GM21825 (cell line): ENCODE results near the gene CEBPB.

Experiments used
- ATAC-seq: cut with Tn5 transposase; IDR thresholded peaks from one replicate; pipeline ENCODE4 v1.9.1; 2021; ENCODE audit warnings: mild to moderate bottlenecking, moderate library complexity; ENCODE audit not compliant: unreplicated experiment

Gene CEBPB

DNA sequence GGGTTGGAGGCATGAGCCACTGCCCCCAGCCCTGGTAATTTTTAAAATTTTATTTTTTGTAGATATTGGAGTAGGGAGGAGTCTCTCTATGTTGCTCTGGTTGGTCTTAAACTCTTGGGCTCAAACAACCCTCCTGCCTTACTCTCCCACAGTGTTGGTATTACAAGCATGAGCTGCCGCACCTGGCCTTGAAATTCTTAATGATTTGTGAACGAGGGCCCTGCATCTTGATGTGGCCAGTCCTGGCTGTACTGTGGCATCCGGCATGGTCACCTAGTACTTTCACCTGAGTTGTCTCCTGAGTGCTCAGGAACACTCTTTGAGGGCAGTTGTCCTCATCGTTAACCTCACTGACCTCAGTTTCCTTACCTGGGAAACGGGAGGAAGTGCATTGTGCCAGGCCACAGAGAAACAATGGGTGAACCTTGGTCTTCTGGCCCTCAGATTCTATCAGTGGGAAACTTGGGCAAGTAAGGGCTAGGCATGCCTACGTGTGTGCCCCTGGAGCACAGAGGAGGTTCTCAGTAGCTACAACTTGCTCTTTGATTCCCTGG is 19.5 kb downstream of the CEBPB start:
- no peak for ATAC-seq

DNA sequence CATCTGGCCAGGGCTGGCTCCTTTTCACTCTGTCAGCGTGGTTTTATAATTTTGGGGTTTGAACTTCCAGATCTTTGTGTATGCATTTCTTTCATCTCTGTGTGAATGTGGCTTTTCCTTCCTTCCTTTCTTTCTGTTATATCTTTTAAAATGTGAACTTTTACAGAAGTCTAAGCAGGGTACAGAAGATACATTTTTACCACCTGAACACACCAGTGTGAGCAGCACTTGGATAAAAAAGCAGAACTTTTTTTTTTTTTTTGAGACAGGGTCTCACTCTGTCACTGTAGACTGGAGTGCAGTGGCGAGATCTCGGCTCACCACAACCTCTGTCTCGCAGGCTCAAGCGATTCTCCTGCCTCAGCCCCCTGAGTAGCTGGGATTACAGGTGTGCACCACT is 20.5 kb downstream of the CEBPB start:
- ATAC-seq = no peak

DNA sequence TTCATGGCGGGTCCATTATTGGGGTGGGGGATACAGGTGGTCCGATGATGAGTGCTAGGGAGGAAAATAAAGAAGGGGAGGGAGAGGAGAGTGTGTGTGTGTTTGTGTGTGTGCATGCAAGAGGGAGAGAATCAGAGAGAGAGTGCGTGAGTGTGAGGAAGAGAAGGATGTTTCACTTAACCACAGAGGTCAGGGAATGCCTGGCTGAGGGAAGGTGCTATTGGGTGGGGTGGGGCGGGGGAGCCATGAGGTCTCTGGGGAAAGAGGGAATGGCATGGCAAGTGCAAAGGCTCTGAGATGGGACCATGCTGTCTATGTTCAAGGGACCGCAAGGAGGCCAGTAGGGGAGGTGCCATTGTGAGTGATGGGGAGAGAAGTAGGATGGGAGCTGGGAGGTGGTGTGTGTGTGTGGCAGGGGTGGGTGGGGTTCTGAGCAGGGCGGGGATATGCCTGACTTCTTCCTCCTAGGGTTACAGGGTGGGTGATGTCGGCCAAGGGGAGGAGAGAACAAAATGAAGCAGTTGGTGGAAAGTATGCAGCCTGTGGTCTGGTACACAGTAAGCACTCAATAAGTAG is 23.0 kb downstream of the CEBPB start:
- no peak for ATAC-seq

DNA sequence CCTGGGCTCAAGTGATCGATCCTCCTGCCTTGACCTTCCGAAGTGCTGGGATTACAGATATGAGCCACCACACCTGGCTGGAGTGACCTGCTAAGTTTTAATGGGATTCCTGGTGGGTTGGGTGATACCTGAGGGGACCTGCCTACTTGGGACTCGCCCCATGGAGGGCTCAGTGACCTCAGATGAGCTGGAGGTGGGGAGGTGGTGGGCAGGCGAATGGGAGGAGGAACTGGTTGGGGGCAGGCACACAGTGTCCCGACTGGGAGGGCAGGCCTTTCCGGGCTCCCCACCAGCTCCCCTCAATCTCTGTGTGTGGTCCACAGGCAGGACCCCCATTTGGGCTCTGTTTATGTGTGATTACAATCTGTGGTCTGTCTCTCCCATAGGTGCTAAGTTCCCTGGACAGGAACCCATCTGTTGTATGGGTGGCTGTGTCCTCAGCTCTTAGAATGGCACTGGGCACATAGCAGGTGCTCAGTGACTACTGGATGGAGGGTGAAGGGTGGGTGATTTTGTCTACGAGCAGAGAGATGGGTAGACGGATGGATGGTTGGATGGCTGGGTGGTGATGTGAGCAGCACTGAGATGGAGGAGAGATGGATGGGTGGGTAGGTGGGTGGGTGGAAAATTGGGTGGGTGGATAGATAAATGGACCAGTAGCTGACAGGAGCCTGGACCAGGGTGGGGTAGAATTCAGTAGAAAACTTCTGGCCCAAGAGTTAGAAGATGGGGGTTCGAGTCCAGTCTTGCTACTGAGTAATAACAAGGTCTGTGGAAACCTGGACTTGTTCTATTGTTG is 23.8 kb downstream of the CEBPB start:
- no peak for ATAC-seq

DNA sequence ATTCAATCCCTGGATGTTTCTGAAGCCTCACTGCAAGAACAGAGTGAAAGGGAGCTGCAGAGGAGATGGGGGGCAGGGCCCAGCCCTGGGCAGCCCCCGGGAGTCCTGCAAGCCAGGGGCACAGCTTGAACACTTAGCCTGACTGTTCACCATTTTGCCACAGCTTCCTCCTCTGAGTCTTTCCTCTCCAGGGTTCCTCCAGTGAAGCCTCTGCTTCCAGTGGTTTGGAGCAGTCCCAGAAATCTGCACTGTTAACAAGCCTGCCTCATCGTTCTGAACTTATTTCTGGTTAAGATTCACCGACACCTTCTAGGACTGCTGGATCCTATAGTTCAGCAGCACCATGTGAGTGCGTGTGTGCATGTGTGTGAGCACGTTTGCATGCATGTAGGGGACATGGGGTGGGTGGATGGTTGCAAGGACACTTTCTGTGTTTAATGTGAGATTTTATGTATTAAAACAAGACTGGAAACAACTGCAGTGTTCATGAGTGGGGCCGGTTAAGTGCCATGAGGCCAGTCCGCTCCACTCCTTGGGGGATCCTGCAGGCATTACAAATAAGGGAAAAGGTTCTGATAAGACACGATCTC is 24.6 kb downstream of the CEBPB start:
- ATAC-seq = no peak

DNA sequence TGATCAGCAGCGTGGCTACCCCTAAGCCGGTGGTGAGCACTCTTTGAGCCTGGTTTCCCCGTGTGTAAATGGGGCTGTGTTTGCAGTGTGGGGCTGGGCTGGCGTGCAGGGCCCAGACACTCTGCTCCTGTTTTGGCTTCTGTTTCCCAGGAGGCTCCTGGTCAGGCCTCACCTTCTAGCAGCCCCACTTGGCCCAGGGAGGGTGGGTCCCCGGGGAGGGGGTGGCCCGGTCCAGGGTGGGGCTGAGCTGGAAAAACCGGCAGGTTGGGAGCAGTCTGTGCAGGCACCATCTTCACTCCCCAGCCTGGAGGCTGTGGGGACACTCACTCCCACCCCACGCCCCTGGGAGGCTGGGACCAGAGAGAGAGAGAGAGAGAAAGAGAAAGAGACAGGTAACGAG is 25.3 kb downstream of the CEBPB start:
- ATAC-seq = no peak

DNA sequence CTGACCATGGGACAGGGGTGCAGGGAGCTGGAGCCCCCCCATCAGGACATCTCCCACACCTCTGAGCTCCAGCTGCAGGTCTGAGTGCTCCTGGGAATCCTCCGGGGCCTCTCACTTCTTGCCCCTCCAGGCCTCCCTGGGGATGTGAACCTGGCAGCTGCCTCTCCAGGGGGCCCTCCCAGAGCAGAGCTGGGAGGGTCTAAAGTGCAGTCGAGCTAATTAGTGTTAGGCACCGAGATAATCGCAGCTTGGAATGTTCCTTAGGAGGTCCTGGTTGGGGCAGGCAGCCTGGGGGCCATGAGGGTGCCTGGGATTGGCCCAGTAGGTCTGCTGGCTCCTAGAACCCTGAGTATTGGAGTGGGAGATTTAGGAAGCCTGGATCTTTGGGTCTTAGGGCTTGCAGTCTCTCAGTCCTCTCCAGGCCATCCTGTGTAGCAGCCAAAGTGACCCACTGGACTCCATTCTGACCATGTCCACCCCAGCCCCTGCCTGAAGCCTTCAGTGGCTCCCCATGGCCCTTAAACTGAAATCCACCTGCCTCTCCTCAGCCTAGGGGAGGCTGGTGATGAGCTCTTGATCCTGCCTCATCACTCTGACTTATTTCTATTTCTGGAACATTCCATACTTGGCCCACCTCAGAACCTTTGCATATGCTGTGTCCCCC is 26.0 kb downstream of the CEBPB start:
- ATAC-seq = no peak

DNA sequence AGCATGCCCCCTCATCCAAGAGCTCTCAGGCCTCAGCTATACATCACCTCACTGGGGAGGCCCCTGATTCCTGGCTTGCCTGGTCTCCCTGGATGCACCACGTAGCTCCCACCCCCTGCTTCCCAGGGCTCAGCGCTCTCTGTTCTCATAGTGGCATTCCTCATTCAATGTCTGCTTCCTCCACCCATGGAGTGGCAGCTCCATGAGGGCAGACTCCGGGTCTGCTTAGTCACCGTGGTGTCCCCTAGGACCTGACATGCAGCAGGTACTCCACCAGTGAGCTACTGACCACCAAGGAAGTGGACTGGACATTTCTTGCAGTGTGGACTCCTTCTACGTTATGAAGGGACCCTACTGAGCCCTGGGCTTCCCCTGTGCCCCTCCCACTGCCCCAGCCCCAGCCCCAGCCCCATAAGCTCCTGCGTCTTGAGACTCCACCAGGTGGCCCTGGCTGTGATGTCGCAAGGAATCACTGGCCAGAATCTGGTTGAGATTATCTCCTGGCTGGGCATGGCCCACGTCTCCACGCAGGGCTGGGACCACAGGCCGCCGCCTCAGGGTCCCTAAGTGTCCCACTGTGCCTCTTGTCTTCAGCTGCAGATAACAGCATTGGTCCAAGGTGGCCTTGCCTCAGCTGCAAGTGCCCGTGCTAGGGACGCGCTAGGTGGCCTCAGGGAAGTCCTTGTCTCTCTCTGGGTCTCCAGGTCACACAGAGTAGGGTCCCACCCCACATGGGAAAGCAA is 26.7 kb downstream of the CEBPB start:
- no peak for ATAC-seq

DNA sequence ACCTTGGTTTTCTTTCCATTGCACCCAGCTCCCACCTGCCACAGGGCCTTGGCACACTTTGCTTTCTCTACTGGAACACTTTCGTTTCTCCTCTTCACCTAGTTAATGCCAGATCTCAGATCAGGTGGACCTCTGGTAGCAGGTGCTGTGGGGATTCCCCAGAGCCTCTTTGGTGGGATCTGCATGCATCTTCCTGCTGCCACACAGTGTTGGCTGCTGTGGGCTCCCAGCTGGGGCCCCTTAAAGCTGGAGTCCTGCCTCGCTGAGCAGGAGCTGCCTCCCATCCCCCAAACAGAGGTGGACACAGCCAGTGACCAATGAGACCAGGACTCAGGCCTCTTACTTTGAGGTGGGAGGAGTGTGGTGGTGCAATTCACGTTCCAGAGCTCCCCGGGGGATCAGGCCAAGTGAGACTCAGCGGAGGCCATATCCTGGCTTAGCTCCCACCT is 28.4 kb downstream of the CEBPB start:
- no peak for ATAC-seq

DNA sequence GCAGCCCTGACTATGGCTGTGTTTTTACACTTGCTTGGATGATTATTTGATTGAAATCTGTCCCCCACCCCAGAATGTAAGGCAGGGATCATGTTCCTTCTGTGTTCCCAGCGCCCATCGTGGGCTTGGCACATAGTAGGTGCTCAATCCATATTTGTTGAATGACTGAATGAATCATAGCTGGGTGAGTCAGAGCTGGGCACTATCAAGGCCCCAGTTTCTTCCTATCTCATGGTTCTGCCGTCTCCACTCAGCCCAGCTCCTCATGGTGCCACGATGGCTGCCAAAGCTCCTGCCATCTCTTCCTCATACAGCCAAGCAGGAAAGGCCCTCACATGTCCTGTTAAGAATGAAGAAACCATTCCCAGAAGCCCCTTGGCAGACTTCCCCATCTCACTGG is 29.0 kb downstream of the CEBPB start:
- no peak for ATAC-seq

DNA sequence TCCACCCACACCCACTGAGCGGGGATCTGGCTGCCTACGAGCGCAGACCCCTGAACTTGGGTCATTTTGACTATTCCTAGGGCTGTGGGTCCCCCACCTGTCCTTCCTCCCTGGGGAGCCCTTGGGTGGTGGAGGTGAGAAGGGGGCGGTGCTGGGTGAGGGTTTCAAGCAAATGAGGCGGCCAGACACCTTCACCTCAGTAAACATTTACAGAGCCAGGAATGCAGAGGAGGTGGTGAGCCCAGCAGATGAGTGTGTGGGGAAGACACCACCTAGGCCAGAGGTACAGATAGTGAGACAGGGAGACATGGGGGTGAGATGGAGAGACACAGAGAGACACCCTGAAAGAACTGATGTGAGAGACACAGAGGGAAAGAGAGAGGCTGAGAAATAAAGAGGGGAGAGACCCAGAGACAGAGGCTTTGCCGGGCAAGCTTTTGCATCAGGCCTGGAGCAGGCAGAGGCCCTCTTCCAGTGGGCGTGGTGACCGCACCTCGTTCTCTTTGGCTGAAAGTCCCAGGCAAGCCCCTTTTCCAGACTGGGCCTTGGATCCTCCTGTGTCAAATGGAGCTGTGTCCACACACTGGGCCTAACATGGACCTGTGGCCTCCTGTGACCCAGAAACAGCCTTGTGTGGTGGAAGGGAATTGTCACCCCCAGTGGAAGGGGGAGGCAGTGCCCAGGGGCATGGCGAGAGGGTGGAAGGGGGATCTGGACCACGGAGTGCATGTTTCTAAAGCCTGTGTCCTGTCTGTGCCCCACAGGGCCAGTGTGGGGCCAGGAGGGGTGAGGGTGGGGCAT is 29.7 kb downstream of the CEBPB start:
- no peak for ATAC-seq

DNA sequence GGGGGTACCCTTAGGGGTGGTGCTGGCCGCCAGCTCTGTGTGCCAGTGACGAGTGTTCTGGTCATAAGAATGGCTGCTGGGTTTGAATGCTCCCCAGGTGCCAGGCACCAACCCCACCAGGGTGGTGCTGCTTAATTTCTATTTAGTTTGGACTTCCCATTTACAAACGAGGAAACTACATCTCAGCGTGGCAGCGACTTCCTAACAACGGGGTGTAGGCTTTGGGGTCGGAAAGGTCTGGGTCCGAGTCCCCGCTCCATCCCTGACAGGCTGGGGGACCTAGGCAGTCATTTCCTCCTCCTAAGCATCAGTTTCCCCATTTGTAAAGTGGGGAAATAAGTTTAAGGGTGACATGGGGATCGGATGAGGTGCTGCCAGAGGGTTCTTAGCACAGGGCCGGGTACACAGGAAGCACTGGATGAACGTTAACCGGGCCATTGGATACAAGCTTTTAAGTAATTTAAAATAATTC is 30.3 kb downstream of the CEBPB start:
- no peak for ATAC-seq

DNA sequence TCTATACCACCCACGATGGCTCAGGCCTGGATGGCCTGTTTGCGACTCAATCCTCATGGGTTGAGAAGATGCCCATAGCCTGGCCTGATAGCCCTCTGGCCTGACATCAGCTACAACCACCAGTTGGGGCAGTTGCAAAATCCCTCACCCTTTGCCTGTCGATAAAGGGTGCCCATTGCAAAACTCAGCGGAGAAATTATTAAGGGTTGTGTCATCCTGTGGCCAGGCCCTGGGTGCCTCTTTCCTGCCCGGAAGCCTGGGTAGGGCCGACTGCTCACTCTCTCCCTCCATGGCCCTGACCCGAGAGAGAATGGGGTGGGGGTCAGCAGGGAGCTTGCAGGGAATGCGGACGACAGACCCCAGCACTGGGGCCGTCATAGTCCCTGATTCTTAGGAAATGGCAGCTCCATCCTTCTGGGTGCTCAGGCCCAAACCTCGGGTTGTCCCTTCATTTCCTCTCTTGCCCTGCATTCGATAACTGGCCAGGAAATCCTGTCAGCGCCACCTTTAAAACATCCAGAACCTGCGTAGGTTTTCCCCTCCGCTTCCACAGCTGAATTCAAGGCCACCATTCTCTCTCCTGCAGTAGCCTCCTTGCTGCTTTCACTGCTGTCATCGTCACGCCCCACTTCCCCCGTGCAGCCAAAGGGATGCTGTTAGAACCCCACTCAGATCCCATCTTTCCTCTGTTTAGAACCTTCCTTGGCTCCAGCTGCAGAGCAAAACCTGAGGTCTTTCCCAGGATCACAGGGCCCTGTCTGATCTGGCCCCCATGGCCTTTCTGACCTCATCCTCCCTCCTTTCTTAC is 31.1 kb downstream of the CEBPB start:
- no peak for ATAC-seq

DNA sequence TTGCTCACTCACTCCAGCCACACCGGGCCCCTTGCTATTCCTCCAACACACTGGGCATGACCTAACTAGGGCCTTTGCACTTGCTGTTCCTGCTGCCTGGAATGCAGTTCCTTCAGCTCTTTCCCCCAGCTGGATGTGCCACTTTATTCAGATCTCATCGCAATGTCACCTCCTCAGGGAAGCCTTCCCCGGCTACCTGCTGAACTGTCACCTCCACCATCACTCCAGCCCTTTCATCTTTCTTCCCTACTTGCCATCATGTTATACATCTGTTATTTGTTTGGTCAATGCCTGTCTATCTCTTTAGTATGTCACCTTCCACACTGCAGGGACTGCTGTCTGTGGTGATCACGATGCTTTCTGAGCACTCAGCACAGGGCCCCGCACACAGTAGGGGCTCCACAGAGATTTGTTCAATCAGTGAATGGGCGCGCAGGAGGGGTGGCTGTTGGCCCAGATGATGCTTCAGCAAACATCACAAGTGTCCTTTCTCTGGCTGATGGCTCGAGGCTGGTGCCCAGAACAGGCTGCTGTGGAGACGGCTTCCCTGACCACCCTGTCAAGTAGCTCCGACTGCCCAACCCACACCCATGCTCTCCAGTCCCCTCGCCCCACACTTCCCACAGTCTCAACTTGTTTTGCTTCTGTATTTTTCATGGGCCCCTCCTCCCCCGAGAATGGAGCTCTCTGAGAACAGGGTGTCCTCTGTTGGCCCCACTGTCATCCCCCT is 31.8 kb downstream of the CEBPB start:
- ATAC-seq = no peak

DNA sequence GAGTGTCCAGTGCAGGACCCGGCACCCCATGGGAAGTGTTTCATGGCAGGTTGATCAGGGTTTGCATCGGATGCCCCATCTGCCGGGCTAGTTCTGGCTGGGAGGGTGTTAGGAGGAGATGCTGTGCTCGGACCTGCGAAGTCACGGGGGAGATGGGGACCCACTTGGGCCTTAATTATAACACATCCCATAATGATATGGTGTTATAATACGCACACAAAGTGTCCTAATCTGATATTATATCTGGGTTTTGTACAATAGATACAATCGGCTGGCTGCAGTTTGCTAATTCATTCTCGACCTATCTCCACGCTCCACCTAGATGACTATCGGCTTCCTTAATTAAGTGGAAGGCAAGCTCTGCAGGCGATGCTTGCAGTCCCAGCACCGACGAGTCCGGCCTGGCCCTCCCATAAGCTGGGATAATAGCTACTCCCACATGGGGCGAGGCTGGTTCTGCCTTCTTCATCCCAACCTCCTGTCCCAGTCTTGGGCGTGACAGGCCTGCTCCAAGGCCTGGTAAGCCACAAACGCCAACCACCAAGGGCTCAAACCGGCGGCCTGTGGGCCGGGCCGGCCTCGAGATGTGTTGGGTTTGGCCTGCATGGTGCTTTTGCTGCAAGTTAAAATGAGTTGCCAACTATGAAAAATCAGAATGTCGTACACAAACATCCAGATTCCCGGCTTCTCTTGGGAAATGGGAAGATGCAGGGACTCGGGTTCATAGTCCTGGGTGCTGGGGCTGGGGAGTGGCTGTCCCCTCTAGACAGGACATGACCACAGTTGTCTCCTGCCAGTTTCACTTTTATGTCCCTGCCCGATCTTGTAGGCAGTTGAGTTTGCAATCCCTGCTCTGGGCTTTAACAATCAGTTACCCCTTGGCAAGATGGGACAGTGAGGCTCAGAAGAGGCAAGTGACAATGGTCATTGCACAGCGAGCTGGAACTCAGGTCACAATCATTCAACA is 32.7 kb downstream of the CEBPB start:
- no peak for ATAC-seq

DNA sequence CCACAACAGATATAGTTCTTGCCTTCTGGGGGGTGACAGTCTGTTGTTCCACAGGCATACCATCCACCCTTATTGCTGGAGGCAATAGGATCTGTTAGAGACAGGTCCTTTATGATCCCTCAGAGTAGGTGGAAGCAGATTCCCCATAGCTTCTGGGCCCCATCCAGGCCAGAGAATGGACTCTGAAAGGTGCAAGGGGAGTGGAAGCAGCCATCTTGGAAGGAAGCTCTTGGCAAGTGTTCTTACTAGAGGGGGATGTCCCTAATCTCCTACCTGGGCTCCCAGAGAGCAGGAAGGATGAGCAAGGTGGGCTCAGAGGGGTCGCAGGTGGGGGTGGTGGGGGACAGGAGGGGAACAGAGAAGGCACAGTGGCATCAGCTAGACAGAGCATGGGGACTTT is 33.4 kb downstream of the CEBPB start:
- ATAC-seq = no peak

DNA sequence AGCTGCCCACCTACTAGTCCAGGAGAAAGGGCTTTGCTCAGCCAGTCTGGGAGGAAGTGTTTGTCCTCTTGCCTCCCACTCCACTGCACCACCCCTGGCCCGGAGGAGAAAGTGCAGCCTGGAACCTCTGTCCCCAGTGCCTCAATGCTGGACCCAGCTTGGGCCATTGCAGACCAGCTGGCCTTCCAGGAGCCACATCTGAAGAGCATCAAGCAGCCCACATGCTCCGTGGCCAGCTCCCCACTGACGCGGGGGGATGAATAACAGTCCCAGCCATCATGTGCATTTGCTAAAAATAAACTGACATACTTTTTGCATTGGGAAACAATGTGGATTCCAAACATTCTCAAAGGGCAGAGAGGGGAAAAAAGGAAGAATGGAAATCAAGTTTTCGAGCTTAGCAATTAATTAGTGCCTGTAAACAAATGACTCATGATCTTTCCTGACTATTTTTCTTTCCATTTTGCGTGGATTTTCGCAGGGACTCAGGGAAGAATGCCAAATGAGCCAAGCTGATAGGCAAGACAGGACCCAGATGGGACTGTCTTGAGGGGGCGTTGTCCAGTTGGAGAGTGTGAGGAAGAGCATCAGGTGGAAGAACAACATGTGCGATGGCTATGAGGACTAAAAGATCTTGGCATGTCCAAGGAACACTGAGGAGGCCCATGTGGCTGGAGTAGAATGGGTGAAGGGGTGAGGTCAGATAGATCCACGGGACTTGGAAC is 34.1 kb downstream of the CEBPB start:
- ATAC-seq = no peak
